ENCODE results near the gene FBXO4. TPM values are rescaled to one million over a fixed set of nuclear protein-coding genes. Genes with fewer than 3 reads are reported as not detected.

Gene FBXO4, protein sequence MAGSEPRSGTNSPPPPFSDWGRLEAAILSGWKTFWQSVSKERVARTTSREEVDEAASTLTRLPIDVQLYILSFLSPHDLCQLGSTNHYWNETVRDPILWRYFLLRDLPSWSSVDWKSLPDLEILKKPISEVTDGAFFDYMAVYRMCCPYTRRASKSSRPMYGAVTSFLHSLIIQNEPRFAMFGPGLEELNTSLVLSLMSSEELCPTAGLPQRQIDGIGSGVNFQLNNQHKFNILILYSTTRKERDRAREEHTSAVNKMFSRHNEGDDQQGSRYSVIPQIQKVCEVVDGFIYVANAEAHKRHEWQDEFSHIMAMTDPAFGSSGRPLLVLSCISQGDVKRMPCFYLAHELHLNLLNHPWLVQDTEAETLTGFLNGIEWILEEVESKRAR
- total RNA-seq, result 10 to 100 TPM in 1 of 4 donors, 1 to 10 TPM in 3; 8.7 to 16.4 (median 9.9) TPM

DNA sequence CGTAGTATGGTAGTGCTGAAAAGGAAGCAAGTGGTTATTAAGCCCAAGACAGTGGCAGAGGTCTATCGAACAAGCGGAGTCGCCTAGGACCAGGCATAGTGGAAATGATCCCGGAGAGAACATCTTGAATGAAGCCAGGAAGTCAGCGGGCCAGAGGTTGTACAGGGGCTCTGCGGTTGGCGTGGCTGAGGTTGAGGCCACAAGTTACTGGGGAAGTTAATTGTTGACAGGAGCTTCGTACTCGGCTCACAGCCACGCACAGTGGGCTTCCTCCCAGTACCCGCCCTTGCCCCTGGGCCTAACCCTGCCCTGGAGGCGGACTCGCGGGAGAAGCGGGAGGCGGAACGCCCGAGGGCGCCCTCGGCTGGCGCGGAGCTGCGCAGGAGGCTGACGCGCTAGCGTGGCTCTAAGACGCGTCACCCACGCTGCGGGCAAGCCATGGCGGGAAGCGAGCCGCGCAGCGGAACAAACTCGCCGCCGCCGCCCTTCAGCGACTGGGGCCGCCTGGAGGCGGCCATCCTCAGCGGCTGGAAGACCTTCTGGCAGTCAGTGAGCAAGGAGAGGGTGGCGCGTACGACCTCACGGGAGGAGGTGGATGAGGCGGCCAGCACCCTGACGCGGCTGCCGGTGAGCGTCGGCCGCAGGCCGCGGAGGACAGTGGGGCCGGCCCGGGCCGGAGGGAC, at the start of gene FBXO4:
FBXO4 (plus strand) TSS at position 410 of the 683 bp plus-strand sequence; CDS start at position 439, 29 bp downstream.
- whole genome bisulfite sequencing, result 0% methylated on average over 15 of the region's 60 CpGs
- Histone ChIP-seq H3K36me3 (peaks cover under 1% of the 10 kb centered on the region), H3K4me1 (peaks cover 12% of the 10 kb centered on the region), H3K27ac (peak within 1 kb of the TSS; percentile 95), H3K27me3 (no peaks in the 10 kb centered on the region), H3K4me3 (peak within 1 kb of the TSS; percentile 85), H3K9me3 (no peaks in the 10 kb centered on the region)
- peak; percentile 66 to 87 (median 72) for TF ChIP-seq POLR2AphosphoS5 (IDR thresholded peaks at IDR 0.05)
- no peak for TF ChIP-seq EP300 (IDR thresholded peaks at IDR 0.05)
- TF ChIP-seq POLR2A (IDR thresholded peaks at IDR 0.05), result peak; percentile 30 to 74
- TF ChIP-seq, protein P1, sequence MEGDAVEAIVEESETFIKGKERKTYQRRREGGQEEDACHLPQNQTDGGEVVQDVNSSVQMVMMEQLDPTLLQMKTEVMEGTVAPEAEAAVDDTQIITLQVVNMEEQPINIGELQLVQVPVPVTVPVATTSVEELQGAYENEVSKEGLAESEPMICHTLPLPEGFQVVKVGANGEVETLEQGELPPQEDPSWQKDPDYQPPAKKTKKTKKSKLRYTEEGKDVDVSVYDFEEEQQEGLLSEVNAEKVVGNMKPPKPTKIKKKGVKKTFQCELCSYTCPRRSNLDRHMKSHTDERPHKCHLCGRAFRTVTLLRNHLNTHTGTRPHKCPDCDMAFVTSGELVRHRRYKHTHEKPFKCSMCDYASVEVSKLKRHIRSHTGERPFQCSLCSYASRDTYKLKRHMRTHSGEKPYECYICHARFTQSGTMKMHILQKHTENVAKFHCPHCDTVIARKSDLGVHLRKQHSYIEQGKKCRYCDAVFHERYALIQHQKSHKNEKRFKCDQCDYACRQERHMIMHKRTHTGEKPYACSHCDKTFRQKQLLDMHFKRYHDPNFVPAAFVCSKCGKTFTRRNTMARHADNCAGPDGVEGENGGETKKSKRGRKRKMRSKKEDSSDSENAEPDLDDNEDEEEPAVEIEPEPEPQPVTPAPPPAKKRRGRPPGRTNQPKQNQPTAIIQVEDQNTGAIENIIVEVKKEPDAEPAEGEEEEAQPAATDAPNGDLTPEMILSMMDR (IDR thresholded peaks at IDR 0.05), result peak in 1 of 2 donors; percentile 52
- peak; percentile 92 to 94 for DNase-seq (ENCODE audit: low spot score in 2 of 2)

DNA sequence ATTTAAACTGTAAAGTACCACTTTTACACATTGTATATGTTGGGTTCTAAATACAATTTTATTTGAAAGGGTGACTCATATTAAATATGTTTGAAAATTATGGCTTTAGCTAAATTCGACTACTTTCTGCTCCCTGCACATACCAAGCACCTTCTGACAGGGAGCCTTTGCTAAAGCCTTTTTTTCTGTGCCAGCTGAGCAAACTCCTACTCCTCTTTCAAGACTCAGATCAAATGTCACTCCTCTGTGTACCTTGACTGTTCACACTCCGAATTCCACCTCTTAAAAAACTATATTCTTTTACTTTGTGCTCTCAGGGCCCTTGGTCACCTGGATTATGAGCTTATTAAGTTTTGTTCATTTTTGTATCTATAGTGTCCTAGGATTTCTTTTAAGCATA, 48.4 kb upstream of the FBXO4 start:
- Histone ChIP-seq H3K4me1 (peaks cover 21% of the 10 kb centered on the region), H3K9me3 (no peaks in the 10 kb centered on the region), H3K36me3 (no peaks in the 10 kb centered on the region), H3K27ac (no peak overlapping the region), H3K4me3 (no peak overlapping the region), H3K27me3 (no peaks in the 10 kb centered on the region)
- no peak for DNase-seq (ENCODE audit: low spot score in 2 of 2)
- no peak for TF ChIP-seq EP300 (IDR thresholded peaks at IDR 0.05)
- TF ChIP-seq, protein P1 (IDR thresholded peaks at IDR 0.05), result no peak
- WGBS, result 75% methylated on average over 2 of the region's 2 CpGs

DNA sequence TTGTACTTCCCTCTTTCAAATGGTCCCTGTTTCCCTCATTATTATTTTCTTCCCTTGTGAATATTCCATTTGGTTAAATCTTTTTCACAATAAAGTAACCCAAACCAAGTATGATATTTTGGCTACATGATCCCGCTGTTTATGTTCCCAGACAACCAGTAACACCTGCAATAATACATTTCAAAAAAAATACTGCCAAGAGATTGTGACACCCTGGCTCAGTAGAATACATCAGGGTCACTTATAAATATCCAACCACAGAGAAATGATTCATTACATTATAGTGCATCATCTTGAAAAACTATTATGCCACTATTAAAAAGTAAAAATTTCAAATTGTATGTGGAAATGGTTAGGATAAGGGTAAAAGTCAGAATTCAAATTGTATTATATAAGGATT, 47.7 kb upstream of the FBXO4 start:
- H3K36me3 ChIP-seq, result no peaks in the 10 kb centered on the region
- TF ChIP-seq, protein P1 (IDR thresholded peaks at IDR 0.05), result no peak
- TF ChIP-seq POLR2AphosphoS5 (IDR thresholded peaks at IDR 0.05) (no peak), POLR2A (IDR thresholded peaks at IDR 0.05) (no peak)
- WGBS, result 93% methylated on average over 1 of the region's 1 CpG
- no peak overlapping the region for H3K27ac ChIP-seq
- H3K9me3 ChIP-seq, result no peaks in the 10 kb centered on the region
- H3K4me3 ChIP-seq, result no peak overlapping the region
- H3K27me3 ChIP-seq, result no peaks in the 10 kb centered on the region
- peaks cover 14% of the 10 kb centered on the region for H3K4me1 ChIP-seq
- no peak for DNase-seq (ENCODE audit: low spot score in 2 of 2)

DNA sequence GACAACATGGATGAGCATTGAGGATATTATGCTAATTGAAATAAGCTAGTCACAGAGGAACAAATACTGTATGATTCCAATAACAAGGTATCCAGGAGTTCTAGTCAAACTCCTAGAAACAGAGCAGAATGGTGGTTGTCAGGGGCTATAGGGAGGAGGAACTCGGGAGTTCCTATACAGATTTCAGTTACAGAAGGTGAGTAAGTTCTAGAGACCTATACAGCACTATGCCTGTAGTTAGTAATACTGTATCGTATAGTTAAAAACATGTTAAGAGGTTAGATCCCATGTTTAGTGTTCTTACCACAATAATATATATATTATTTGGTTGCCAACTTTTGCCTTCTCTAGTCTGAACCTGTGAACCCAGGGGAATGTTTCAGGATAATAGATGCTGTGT, 46.9 kb upstream of the FBXO4 start:
- WGBS, result 84% methylated on average over 2 of the region's 2 CpGs
- H3K4me1 ChIP-seq, result peaks cover 6% of the 10 kb centered on the region
- TF ChIP-seq POLR2A (IDR thresholded peaks at IDR 0.05) (no peak), POLR2AphosphoS5 (IDR thresholded peaks at IDR 0.05) (no peak), EP300 (IDR thresholded peaks at IDR 0.05) (no peak)
- TF ChIP-seq, protein P1 (IDR thresholded peaks at IDR 0.05), result no peak
- H3K9me3 ChIP-seq, result no peaks in the 10 kb centered on the region
- H3K27me3 ChIP-seq, result no peaks in the 10 kb centered on the region
- no peaks in the 10 kb centered on the region for H3K36me3 ChIP-seq
- H3K4me3 ChIP-seq, result no peak overlapping the region
- DNase-seq (ENCODE audit: low spot score in 2 of 2), result no peak
- no peak overlapping the region for H3K27ac ChIP-seq

Measured in suprapubic skin (tissue), 4 donors.